Fibroblast of skin of left biceps (primary cell): ENCODE results near the gene NDUFAF7.
"Not testable (repeated sequence)": the region's sequence is repeated elsewhere in the genome, so short reads cannot be mapped to it uniquely, and the experiment has no call there.

Experiments used
- DNase-seq, 2 experiments: peaks; one replicate each; pipeline ENCODE4 v3.0.0-alpha.2; 2013; ENCODE audit warnings: low read depth in 2 of 2

Gene NDUFAF7

GRCh38 chr2:37282746-37283145 is 51.3 kb downstream of the NDUFAF7 start:
- peak; percentile 75 to 81 for DNase-seq

DNA sequence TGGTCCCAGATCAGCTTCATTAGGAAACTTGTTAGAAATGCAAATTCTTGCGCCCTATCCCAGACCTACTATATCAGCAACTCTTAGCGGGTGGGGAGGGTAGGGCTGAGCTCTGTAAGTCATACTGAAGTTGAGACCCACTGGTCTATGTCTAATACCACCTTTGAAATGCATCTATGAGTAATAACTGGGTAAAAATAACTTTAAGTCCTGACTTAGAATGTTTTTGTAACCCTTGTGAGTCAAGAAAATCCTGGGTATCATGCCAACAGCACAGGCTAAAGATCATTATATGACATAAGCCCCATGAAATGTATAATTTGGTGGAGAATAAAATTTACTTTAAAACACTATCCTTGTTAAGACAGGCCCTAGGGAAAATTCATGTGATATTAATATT is 51.7 kb downstream of the NDUFAF7 start:
- DNase-seq: peak; percentile 59 to 64

DNA sequence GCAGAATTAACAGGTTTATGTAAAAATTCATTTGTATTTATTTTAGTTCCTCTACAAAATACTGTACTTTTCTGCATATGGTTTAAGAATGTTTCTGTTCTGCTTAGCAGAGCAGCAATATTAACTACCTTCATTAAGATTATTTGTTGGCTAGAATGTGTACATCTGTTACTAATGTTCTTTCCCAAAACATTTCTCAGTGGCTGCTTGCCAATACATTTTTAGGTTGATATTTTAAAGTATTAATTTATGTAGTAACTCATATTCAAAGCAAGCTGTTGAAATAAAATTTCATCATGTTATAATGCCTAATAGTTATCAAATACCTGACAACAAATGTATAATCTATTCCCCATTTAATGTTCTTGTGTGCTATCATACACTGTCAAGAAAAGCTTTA is 52.9 kb downstream of the NDUFAF7 start:
- peak; percentile 45 to 54 for DNase-seq

DNA sequence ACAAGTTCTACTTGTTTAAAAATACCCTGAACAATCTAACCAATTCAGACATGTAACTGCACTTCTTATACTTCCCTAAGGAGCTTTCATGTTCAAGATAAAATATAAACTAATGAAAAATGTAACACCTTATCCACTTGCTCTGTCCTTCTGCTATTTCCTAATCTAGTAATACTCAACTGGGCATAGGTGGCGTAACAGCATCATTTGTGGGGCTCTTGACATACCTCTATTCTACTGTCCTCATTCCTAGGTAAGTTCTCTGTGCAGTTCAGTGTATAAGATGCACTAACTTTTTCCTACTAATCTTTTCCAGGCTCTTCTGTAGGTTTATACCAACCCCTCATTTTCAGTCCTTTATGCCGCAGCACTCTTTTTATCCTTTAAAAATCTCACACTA is 56.5 kb downstream of the NDUFAF7 start:
- DNase-seq: no peak

DNA sequence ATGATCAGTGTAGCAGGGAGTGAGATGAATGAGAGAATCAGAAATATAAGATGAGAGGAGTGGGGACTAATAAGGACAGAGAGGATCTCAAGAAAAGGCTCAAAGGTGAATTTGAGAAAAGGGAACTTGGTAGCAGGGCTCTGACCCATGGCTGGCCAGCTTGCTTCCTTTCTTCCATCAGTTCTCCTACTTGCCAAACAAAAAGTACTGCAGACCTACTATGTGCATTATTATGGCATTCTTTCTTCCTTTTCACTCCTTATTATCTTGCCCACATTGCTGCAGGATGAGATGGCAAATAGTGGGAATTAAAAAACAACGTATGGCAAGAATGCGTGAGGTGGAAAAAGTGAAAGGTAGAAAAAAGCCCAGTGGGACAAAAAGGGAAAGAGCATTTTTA is 60.2 kb downstream of the NDUFAF7 start:
- no peak for DNase-seq

DNA sequence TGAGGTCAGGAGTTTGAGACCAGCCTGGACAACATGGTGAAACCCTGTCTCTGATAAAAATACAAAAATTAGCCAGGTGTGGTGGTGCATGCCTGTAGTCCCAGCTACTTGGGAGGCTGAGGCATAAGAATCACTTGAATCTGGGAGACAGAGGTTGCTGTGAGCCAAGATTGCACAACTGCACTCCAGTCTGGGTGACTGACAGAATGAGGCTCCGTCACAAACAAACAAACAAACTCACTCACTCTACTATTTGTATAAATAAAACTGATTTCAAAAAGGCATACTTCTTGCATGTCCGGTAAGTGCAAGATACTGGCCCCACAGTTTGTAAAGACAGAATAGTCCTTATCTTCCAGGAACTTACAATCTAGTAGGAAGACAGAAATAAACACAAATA is 63.4 kb downstream of the NDUFAF7 start:
- DNase-seq: not testable (repeated sequence)

DNA sequence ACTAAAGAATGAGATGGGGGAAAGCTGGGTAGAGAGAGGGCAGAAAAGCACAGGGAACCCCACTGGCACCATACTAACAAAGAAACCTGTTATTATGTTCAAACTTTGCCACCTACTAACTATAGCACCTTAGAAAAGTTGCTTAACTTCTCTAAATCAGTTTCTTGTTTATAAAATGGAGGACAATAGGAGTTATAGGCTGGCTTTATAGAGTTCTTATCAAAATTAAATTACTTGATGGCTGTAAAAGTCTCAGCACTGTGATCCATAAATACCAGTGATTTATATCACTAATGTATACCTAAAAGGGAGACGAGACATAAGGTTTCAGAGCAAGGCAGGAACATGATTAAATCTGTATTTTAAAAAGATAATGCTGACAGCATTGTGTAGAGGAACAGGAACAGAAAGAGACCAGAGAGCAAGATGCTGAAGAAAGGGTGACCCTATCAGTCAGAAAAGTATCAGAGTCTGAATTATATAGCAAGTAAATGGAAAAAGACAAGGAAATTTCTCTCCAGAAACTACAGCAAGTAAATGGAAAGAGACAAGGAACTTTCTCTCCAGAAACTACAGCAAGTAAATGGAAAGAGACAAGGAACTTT is 64.1 kb downstream of the NDUFAF7 start:
- no peak for DNase-seq

DNA sequence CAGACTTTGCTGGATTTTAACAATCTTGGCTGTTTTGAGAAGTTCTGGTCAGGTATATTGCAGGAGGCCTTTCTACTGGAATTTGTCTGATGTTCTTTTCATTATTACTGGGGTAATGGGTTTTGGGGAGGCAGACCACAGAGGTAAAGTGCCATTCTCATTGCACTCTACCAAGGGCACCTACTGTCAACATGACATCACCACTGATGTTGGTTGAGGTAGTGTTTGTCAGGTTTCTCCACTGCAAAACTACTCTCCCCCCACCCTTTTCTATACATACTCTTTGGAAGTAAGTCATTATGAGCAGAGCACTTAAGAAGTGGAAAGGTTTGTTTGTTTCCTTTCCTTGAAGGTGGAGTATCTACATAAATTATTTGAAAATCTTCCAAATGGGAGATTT is 66.2 kb downstream of the NDUFAF7 start:
- no peak for DNase-seq
